Measurements from ENCODE around the gene ABHD12. TPM values are rescaled to one million over a fixed set of nuclear protein-coding genes. Genes with fewer than 3 reads are reported as not detected.

Gene ABHD12
- total RNA-seq, 2 donors from 2014 or later: 54.2 to 60.6 TPM

- no peak for TF ChIP-seq CTCF (IDR thresholded peaks at IDR 0.05)
- Histone ChIP-seq H3K27me3 (no peaks in the 10 kb centered on the region), H3K36me3 (no peaks in the 10 kb centered on the region), H3K9ac (ENCODE audit: low read depth in 2 of 2, low read length in 2 of 2) (no peak overlapping the region), H3K9me3 (no peaks in the 10 kb centered on the region), H3K4me1 (no peaks in the 10 kb centered on the region), H3K27ac (no peak overlapping the region), H3K4me3 (no peak overlapping the region)
- DNase-seq: no peak
- intact Hi-C loops (cut with DNase I): no loop called here
Measured at GRCh38 chr20:25325073-25325472, 65.6 kb downstream of the ABHD12 start.

GRCh38 chr20:25324412-25324811, 66.2 kb downstream of the ABHD12 start:
- Histone ChIP-seq H3K27ac (no peak overlapping the region), H3K27me3 (no peaks in the 10 kb centered on the region), H3K4me3 (no peak overlapping the region), H3K9ac (ENCODE audit: low read depth in 2 of 2, low read length in 2 of 2) (no peak overlapping the region), H3K4me1 (no peaks in the 10 kb centered on the region), H3K36me3 (no peaks in the 10 kb centered on the region), H3K9me3 (no peaks in the 10 kb centered on the region)
- no peak for DNase-seq
- intact Hi-C loops (cut with DNase I): no loop called here
- TF ChIP-seq CTCF (IDR thresholded peaks at IDR 0.05): no peak

GRCh38 chr20:25323496-25324246, 67.0 kb downstream of the ABHD12 start:
- TF ChIP-seq CTCF (IDR thresholded peaks at IDR 0.05): no peak
- H3K9ac ChIP-seq (ENCODE audit: low read depth in 2 of 2, low read length in 2 of 2): no peak overlapping the region
- no peaks in the 10 kb centered on the region for H3K36me3 ChIP-seq
- intact Hi-C loops (cut with DNase I): no loop called here
- no peaks in the 10 kb centered on the region for H3K4me1 ChIP-seq
- H3K4me3 ChIP-seq: no peak overlapping the region
- H3K27ac ChIP-seq: no peak overlapping the region
- H3K9me3 ChIP-seq: no peaks in the 10 kb centered on the region
- DNase-seq: no peak
- H3K27me3 ChIP-seq: no peaks in the 10 kb centered on the region

- Histone ChIP-seq H3K9me3 (no peaks in the 10 kb centered on the region), H3K9ac (ENCODE audit: low read depth in 2 of 2, low read length in 2 of 2) (no peak overlapping the region), H3K27ac (peak overlapping the region; percentile 13), H3K4me1 (peaks cover 4% of the 10 kb centered on the region), H3K36me3 (no peaks in the 10 kb centered on the region), H3K4me3 (no peak overlapping the region), H3K27me3 (no peaks in the 10 kb centered on the region)
- TF ChIP-seq CTCF (IDR thresholded peaks at IDR 0.05): no peak
- intact Hi-C loops (cut with DNase I): no loop called here
- peak; percentile 6 for DNase-seq
Measured at GRCh38 chr20:25321991-25322390, 68.6 kb downstream of the ABHD12 start.

- H3K27ac ChIP-seq: peak overlapping the region; percentile 13
- no peak overlapping the region for H3K9ac ChIP-seq (ENCODE audit: low read depth in 2 of 2, low read length in 2 of 2)
- intact Hi-C loops (cut with DNase I): no loop called here
- peak; percentile 13 for DNase-seq
- peaks cover 4% of the 10 kb centered on the region for H3K4me1 ChIP-seq
- H3K4me3 ChIP-seq: no peak overlapping the region
- H3K27me3 ChIP-seq: no peaks in the 10 kb centered on the region
- H3K36me3 ChIP-seq: no peaks in the 10 kb centered on the region
- no peaks in the 10 kb centered on the region for H3K9me3 ChIP-seq
- no peak for TF ChIP-seq CTCF (IDR thresholded peaks at IDR 0.05)
Measured at GRCh38 chr20:25321262-25321831, 69.3 kb downstream of the ABHD12 start.
